Progenitor cell of endocrine pancreas (in vitro differentiated cells): ENCODE data around the gene GRIK2. TPM values are rescaled to one million over a fixed set of nuclear protein-coding genes. Genes with fewer than 3 reads are reported as not detected.

Experiments used
- DNase-seq: peaks from one replicate; pipeline ENCODE4 v3.0.0; 2021; ENCODE audit warnings: low spot score; ENCODE audit not compliant: unreplicated experiment
- H3K27ac Mint-ChIP-seq: 2 replicates; pipeline ENCODE4 v1.8.0; 2021; ENCODE audit warnings: mild to moderate bottlenecking, moderate library complexity, mixed read lengths
- H3K27me3 Mint-ChIP-seq: 2 replicates; pipeline ENCODE4 v1.8.0; 2021; ENCODE audit warnings: mixed read lengths
- H3K36me3 Mint-ChIP-seq: 2 replicates; pipeline ENCODE4 v1.8.0; 2022; ENCODE audit warnings: mixed read lengths; ENCODE audit not compliant: insufficient read depth
- H3K4me1 Mint-ChIP-seq: 2 replicates; pipeline ENCODE4 v1.8.0; 2021; ENCODE audit warnings: low read depth, mixed read lengths
- H3K4me3 Mint-ChIP-seq: 2 replicates; pipeline ENCODE4 v1.8.0; 2021; ENCODE audit warnings: low read depth, mild to moderate bottlenecking, moderate library complexity, mixed read lengths
- H3K9me3 Mint-ChIP-seq: 2 replicates; pipeline ENCODE4 v1.8.0; 2021; ENCODE audit warnings: low read depth, mixed read lengths
- CTCF ChIP-seq: fragments of 200-600 bp; sonication (generic); IDR thresholded peaks from one replicate; pipeline ENCODE4 v1.5.0; 2021; ENCODE audit warnings: antibody characterized with exemption, mild to moderate bottlenecking; ENCODE audit not compliant: unreplicated experiment
- total RNA-seq: library from RNA; stranded (reverse); gene quantifications from 2 replicates; pipeline ENCODE4 v1.2.1, GENCODE V29; 2021

Gene GRIK2
- total RNA-seq, 1 donor from 2014 or later = 6.3 TPM

GRCh38 chr6:101728388-101728787, 334.9 kb downstream of the GRIK2 start:
- no peak overlapping the region for H3K27ac Mint-ChIP-seq

GRCh38 chr6:101728956-101729355, 335.4 kb downstream of the GRIK2 start:
- no peak for TF ChIP-seq CTCF
- Mint-ChIP-seq H3K36me3 (no peaks in the 10 kb centered on the region), H3K4me1 (peaks cover 5% of the 10 kb centered on the region), H3K4me3 (no peak overlapping the region), H3K27ac (no peak overlapping the region), H3K27me3 (no peaks in the 10 kb centered on the region), H3K9me3 (no peaks in the 10 kb centered on the region)
- DNase-seq = no peak

More at GRCh38 chr6:101728388-101728787, 334.9 kb downstream of the GRIK2 start:
- Mint-ChIP-seq H3K9me3 (no peaks in the 10 kb centered on the region), H3K27me3 (no peaks in the 10 kb centered on the region), H3K4me3 (no peak overlapping the region), H3K4me1 (peaks cover 5% of the 10 kb centered on the region), H3K36me3 (no peaks in the 10 kb centered on the region)
- DNase-seq = no peak
- no peak for TF ChIP-seq CTCF

GRCh38 chr6:101730954-101731353, 337.4 kb downstream of the GRIK2 start:
- H3K27ac Mint-ChIP-seq = no peak overlapping the region
- peaks cover 11% of the 10 kb centered on the region for H3K9me3 Mint-ChIP-seq
- DNase-seq = no peak
- H3K4me1 Mint-ChIP-seq = peaks cover 5% of the 10 kb centered on the region
- no peaks in the 10 kb centered on the region for H3K36me3 Mint-ChIP-seq
- TF ChIP-seq CTCF = no peak
- H3K27me3 Mint-ChIP-seq = no peaks in the 10 kb centered on the region
- H3K4me3 Mint-ChIP-seq = no peak overlapping the region

- Mint-ChIP-seq H3K9me3 (peaks cover 24% of the 10 kb centered on the region), H3K27me3 (no peaks in the 10 kb centered on the region), H3K4me3 (no peak overlapping the region), H3K36me3 (peaks cover 2% of the 10 kb centered on the region), H3K4me1 (peaks cover 5% of the 10 kb centered on the region), H3K27ac (no peak overlapping the region)
- no peak for DNase-seq
- no peak for TF ChIP-seq CTCF
Observed at GRCh38 chr6:101733899-101734298, 340.4 kb downstream of the GRIK2 start.

GRCh38 chr6:101738481-101738880, 345.0 kb downstream of the GRIK2 start:
- Mint-ChIP-seq H3K27ac (no peak overlapping the region), H3K36me3 (peaks cover 2% of the 10 kb centered on the region), H3K9me3 (peaks cover 24% of the 10 kb centered on the region), H3K27me3 (no peaks in the 10 kb centered on the region), H3K4me3 (no peak overlapping the region), H3K4me1 (no peaks in the 10 kb centered on the region)
- no peak for DNase-seq
- TF ChIP-seq CTCF = no peak
